B cell (primary cell): ENCODE measurements around the gene EDC4. TPM values are rescaled to one million over a fixed set of nuclear protein-coding genes. Genes with fewer than 3 reads are reported as not detected.
A peak's percentile ranks its signal among the peaks of the same experiment; 100 is the strongest.

ENCODE experiments used
- ATAC-seq: fragments of 200-7000 bp; cut with Tn5 transposase; one replicate; pipeline ENCODE4 v1.10.0; 2021; ENCODE audit warnings: low read depth, mild to moderate bottlenecking, moderate number of reproducible peaks, moderate library complexity
- CTCF ChIA-PET: fragments of 350-600 bp; sonication (Branson Sonifier 250); formaldehyde crosslinking; loops from one replicate; lab custom pipeline; 2021; ENCODE audit warnings: antibody characterized with exemption, inconsistent platforms; lab: Charles Lee
- POLR2A ChIA-PET: fragments of 350-600 bp; sonication (Branson Sonifier 250); formaldehyde crosslinking; loops from one replicate; lab custom pipeline; 2021; ENCODE audit warnings: antibody characterized with exemption; lab: Charles Lee
- DNase-seq: peaks from one replicate; pipeline ENCODE4 v3.0.0; 2013
- H2AFZ ChIP-seq: 2 replicates; pipeline ENCODE4 v1.6.1; 2012; ENCODE audit warnings: mild to moderate bottlenecking, low read depth, low read length; ENCODE audit not compliant: insufficient read depth, poor library complexity, severe bottlenecking
- H3K27ac ChIP-seq, 2 donors: 1 replicate in 1 of 2; 2 replicates in 1 of 2; pipeline ENCODE4 v1.5.1; 2012 to 2013; ENCODE audit warnings: low read length in 2 of 2, mild to moderate bottlenecking in 2 of 2, moderate library complexity in 1 of 2
- H3K27me3 ChIP-seq, 4 experiments: fragments of 200-600 bp in 1 of 4; sonication (generic) in 1 of 4; replicated peaks in 1 of 4; 1 replicate in 2 of 4; 2 replicates in 2 of 4; pipeline versions ENCODE4 v1.6.1 to v1.7.0; 2013 to 2016; ENCODE audit warnings: low read length in 3 of 4, mild to moderate bottlenecking in 2 of 4, mixed read lengths in 1 of 4, moderate library complexity in 1 of 4; ENCODE audit not compliant: insufficient read depth in 4 of 4, control insufficient read depth in 3 of 4; ENCODE audit errors: control extremely low read depth in 1 of 4
- H3K36me3 ChIP-seq, 2 experiments: replicated peaks in 1 of 2; 1 replicate in 1 of 2; 2 replicates in 1 of 2; pipeline versions ENCODE4 v1.6.1 to v1.7.1; 2013; ENCODE audit warnings: low read length in 1 of 2; ENCODE audit not compliant: insufficient read depth in 2 of 2, control insufficient read depth in 1 of 2; ENCODE audit errors: control extremely low read depth in 1 of 2, extremely low read depth in 1 of 2
- H3K4me1 ChIP-seq, 2 donors: fragments of 200-600 bp in 1 of 2; sonication (generic) in 1 of 2; 1 replicate in 1 of 2; 2 replicates in 1 of 2; pipeline versions ENCODE4 v1.5.1 to v1.6.1; 2013 to 2017; ENCODE audit warnings: low read length in 2 of 2; ENCODE audit not compliant: control insufficient read depth in 2 of 2, insufficient read depth in 2 of 2
- H3K4me2 ChIP-seq: replicated peaks from 2 replicates; pipeline ENCODE3; 2012; ENCODE audit warnings: mild to moderate bottlenecking, low read depth, low read length; ENCODE audit not compliant: poor library complexity, severe bottlenecking
- H3K4me3 ChIP-seq, 5 experiments: fragments of 200-600 bp in 1 of 5; sonication (generic) in 1 of 5; 1 replicate in 3 of 5; 2 replicates in 2 of 5; pipeline versions ENCODE4 v1.5.1 to v1.7.0; 2011 to 2016; ENCODE audit warnings: low read length in 4 of 5, mild to moderate bottlenecking in 4 of 5, low read depth in 2 of 5, control low read depth in 1 of 5, moderate library complexity in 1 of 5; ENCODE audit not compliant: insufficient read depth in 1 of 5; ENCODE audit errors: control extremely low read depth in 1 of 5, extremely low read depth in 1 of 5
- H3K79me2 ChIP-seq: fragments of 200-600 bp; sonication (generic); one replicate; pipeline ENCODE4 v1.6.0; 2016; ENCODE audit warnings: low read length; ENCODE audit not compliant: control insufficient read depth, insufficient read depth
- H3K9ac ChIP-seq: fragments of 200-600 bp; sonication (generic); 2 replicates; pipeline ENCODE4 v1.6.1; 2017; ENCODE audit warnings: mild to moderate bottlenecking, low read length, moderate library complexity
- H3K9me3 ChIP-seq, 3 donors: one replicate each; pipeline versions ENCODE4 v1.6.1 to v1.7.1; 2013; ENCODE audit warnings: low read length in 2 of 3; ENCODE audit not compliant: control insufficient read depth in 2 of 3, insufficient read depth in 1 of 3; ENCODE audit errors: control extremely low read depth in 1 of 3
- H4K20me1 ChIP-seq: 2 replicates; pipeline ENCODE4 v1.6.0; 2012; ENCODE audit warnings: mild to moderate bottlenecking, low read length; ENCODE audit not compliant: insufficient read depth, control insufficient read depth, poor library complexity, severe bottlenecking
- H3K27ac Mint-ChIP-seq: one replicate; pipeline ENCODE4 v1.8.0; 2021; ENCODE audit warnings: mixed read lengths
- H3K27me3 Mint-ChIP-seq: one replicate; pipeline ENCODE4 v1.8.0; 2021; ENCODE audit warnings: mixed read lengths
- H3K4me1 Mint-ChIP-seq: one replicate; pipeline ENCODE4 v1.8.0; 2021; ENCODE audit warnings: mixed read lengths
- H3K4me3 Mint-ChIP-seq: one replicate; pipeline ENCODE4 v1.8.0; 2021; ENCODE audit warnings: mixed read lengths
- H3K9me3 Mint-ChIP-seq: one replicate; pipeline ENCODE4 v1.8.0; 2022; ENCODE audit warnings: mixed read lengths; ENCODE audit not compliant: insufficient read depth
- EZH2 ChIP-seq: IDR thresholded peaks from 2 replicates; pipeline ENCODE4 v1.6.1; 2012; ENCODE audit warnings: borderline replicate concordance, low read depth, mild to moderate bottlenecking, moderate library complexity, low read length; ENCODE audit not compliant: insufficient read depth, poor library complexity, severe bottlenecking
- WGBS: methylation state at CpG from one replicate; pipeline ENCODE4 v1.1.5; 2013; ENCODE audit warnings: missing lambda C conversion rate; ENCODE audit not compliant: insufficient coverage; 5-methylcytosine and 5-hydroxymethylcytosine counted together
- intact Hi-C: fragments of 100-400 bp; cut with micrococcal nuclease; formaldehyde crosslinking; loops from one replicate; pipeline ENCODE4 v1.10.0; 2022
- polyA plus RNA-seq: library from polyadenylated mRNA; depleted of rRNA; stranded (reverse); fragments of >200 nt; gene quantifications from 2 replicates; pipeline ENCODE4 v1.2.3, GENCODE V29; 2012
- total RNA-seq, 2 donors: library from RNA; stranded (reverse); fragments of 120-200 nt in 1 of 2; gene quantifications; 1 replicate in 1 of 2; 2 replicates in 1 of 2; pipeline versions ENCODE4 v1.2.3 to v1.2.4, GENCODE V29; 2013 to 2022
- TF ChIP-seq, protein P1 (sequence below): fragments of 200-600 bp; IDR thresholded peaks from one replicate; pipeline ENCODE4 v1.8.0; 2022; ENCODE audit warnings: antibody characterized with exemption, mild to moderate bottlenecking

Gene EDC4
- total and polyA plus RNA-seq, 2 donors (not counting 1 experiment from before 2014, with no cell fraction given), result 84.5 to 95.1 TPM

DNA sequence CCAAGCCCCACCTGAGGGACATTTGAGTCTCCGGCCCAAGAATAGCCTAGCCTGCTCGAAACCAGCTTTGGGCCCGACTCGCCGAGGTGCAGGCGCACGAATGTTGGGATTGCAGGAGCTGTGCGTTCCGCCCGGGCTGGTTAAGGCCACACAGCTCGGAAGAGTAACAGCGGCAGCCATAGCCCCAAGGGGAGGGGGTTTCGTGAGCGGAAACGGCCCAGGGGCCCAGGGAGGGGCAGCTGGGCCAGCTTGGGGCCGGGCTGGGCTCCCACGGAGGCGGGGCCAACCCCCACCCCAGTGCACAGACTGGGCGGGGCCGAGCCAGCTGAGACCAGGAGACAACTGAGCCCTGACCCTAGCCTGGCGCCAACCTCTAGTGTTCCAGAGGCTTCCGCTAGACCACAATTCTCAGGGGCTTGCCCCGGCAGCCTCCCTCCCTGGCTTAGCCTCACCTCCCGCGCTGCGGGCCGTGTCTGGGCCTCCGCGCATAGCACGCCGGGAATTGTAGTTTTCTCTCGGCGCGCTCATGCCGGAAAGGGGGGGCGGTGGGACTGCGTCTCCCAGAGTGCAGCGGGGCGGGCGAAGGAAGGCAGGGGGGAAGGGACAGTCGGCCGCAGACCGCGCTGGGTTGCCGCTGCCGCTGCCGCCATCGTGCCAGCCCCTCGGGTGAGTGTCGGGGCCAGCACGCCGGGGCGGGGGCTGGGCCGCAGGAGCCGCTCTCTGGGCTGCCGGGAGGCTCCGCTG, 26.4 kb upstream of the EDC4 start, which contains the start of gene NUTF2:
NUTF2 (plus strand) TSS at position 614 of the 744 bp plus-strand sequence. CDS start 18,198 bp downstream, outside the sequence.
- no peaks in the 10 kb centered on the region for H3K27me3 Mint-ChIP-seq
- Histone ChIP-seq H3K27ac (peak within 1 kb of the TSS; percentile 54 to 81), H2AFZ (peak within 1 kb of the TSS; percentile 93), H3K4me3 (peak within 1 kb of the TSS; percentile 64 to 92 (median 85)), H4K20me1 (peaks cover 36% of the 10 kb centered on the region), H3K79me2 (peaks cover 67% of the 10 kb centered on the region), H3K36me3 (no peaks in the 10 kb centered on the region), H3K9ac (peak within 1 kb of the TSS; percentile 85), H3K27me3 (no peaks in the 10 kb centered on the region), H3K4me2 (peak within 1 kb of the TSS; percentile 97), H3K4me1 (peaks cover 37 to 52% of the 10 kb centered on the region in 2 donors), H3K9me3 (peaks cover 0 to 5% (median 0%) of the 10 kb centered on the region in 3 donors)
- ChIA-PET POLR2A (interaction anchor here (0.6 to 2.0 kb wide), 5 partner anchors 40 to 1124 kb away, joined by 3 to 11 read pairs (median 5); partner anchors contain the start of genes PSMB10, RANBP10 and TSNAXIP1), CTCF (interaction anchor here (0.8 to 3.5 kb wide), 7 partner anchors 27 to 179 kb away, joined by 3 to 12 read pairs (median 4); partner anchors contain the start of gene EDC4)
- TF ChIP-seq, protein P1, sequence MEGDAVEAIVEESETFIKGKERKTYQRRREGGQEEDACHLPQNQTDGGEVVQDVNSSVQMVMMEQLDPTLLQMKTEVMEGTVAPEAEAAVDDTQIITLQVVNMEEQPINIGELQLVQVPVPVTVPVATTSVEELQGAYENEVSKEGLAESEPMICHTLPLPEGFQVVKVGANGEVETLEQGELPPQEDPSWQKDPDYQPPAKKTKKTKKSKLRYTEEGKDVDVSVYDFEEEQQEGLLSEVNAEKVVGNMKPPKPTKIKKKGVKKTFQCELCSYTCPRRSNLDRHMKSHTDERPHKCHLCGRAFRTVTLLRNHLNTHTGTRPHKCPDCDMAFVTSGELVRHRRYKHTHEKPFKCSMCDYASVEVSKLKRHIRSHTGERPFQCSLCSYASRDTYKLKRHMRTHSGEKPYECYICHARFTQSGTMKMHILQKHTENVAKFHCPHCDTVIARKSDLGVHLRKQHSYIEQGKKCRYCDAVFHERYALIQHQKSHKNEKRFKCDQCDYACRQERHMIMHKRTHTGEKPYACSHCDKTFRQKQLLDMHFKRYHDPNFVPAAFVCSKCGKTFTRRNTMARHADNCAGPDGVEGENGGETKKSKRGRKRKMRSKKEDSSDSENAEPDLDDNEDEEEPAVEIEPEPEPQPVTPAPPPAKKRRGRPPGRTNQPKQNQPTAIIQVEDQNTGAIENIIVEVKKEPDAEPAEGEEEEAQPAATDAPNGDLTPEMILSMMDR, result no peak
- TF ChIP-seq EZH2, result no peak
- peaks cover 50% of the 10 kb centered on the region for H3K4me1 Mint-ChIP-seq
- ATAC-seq (peak; percentile 62), DNase-seq (peak; percentile 97)
- peak within 1 kb of the TSS; percentile 92 for H3K4me3 Mint-ChIP-seq
- under 1% methylated on average over 57 of the region's 57 CpGs for whole genome bisulfite sequencing
- intact Hi-C loops, result loop anchor here (1.0 to 10.0 kb wide), 10 partner anchors 13 to 1092 kb away; partner anchors contain the start of genes ATP6V0D1, CTCF, DYNC1LI2 and GFOD2
- peak within 1 kb of the TSS; percentile 93 for H3K27ac Mint-ChIP-seq
- no peaks in the 10 kb centered on the region for H3K9me3 Mint-ChIP-seq
